ENCODE measurements around the gene ATG7.

The ATG7 gene

DNA sequence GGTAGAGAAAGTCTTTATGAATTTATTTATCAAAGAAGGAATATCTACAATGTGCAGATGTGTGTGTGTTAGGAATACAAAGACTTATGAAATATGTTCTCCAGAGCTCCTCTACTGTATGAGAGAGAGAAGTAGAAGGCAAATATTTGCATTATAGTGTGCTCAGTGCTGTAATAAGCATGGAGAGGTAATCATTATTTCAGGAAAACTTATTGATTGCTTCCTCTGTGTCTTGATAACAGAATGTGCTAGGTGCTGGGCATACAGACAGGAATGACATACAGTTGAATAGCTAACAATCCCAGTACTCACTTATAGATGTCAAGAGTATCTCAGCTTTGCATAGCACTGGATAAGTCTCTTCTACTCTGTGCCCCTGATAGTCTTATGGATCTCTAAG is 30.2 kb downstream of the ATG7 start:
- in situ Hi-C loops (cut with MboI; ENCODE audit: low pct_unique_long_range_greater_than_20kb, low sequenced_read_pairs, unreplicated experiment): no loop called here
- DNase-seq (ENCODE audit: low spot score): no peak
- TF ChIP-seq, protein P1, sequence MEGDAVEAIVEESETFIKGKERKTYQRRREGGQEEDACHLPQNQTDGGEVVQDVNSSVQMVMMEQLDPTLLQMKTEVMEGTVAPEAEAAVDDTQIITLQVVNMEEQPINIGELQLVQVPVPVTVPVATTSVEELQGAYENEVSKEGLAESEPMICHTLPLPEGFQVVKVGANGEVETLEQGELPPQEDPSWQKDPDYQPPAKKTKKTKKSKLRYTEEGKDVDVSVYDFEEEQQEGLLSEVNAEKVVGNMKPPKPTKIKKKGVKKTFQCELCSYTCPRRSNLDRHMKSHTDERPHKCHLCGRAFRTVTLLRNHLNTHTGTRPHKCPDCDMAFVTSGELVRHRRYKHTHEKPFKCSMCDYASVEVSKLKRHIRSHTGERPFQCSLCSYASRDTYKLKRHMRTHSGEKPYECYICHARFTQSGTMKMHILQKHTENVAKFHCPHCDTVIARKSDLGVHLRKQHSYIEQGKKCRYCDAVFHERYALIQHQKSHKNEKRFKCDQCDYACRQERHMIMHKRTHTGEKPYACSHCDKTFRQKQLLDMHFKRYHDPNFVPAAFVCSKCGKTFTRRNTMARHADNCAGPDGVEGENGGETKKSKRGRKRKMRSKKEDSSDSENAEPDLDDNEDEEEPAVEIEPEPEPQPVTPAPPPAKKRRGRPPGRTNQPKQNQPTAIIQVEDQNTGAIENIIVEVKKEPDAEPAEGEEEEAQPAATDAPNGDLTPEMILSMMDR (IDR thresholded peaks at IDR 0.05; ENCODE audit: extremely low read depth, insufficient read depth, missing control alignments): no peak

DNA sequence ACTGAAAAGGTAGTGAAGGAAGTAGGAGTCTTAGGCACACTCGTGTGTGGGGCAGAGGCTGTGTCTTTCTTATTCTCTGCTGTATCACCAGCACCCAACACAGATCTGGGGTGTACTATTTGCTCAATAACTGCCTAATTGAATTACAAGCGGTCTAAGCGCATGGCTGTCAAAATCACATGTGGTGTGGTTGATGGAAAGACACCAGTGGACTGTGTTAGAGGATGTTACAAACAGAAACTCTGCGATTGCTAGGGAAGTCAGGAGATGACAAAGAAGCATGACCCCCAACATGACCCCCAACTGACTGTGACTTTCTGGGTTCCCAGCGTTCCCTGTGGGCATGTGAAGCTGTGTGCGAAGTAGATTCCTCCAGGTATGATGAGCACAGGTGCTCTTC is 32.0 kb downstream of the ATG7 start:
- in situ Hi-C loops (cut with MboI; ENCODE audit: low pct_unique_long_range_greater_than_20kb, low sequenced_read_pairs, unreplicated experiment): no loop called here
- TF ChIP-seq, protein P1 (IDR thresholded peaks at IDR 0.05; ENCODE audit: extremely low read depth, insufficient read depth, missing control alignments): no peak
- no peak for DNase-seq (ENCODE audit: low spot score)

DNA sequence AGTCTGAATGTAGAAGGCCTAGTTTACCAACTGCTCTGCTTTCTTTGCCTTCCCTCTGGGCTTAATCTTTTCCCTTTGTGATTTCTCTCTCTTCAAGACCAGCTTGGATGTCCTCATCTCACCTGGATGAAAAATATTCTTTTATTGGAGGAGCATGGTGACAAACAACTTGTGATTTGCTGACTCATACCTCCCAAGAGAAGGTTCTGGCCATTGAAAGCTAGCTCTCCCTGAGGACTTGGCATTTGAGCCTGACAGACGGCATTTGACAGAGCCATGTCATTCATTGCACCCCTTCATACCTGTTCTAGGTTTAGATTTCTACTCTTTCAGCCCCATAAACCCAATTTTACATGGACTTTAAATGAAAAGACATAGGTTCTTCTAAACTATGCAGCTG is 33.3 kb downstream of the ATG7 start:
- no peak for DNase-seq (ENCODE audit: low spot score)
- in situ Hi-C loops (cut with MboI; ENCODE audit: low pct_unique_long_range_greater_than_20kb, low sequenced_read_pairs, unreplicated experiment): no loop called here
- TF ChIP-seq, protein P1 (IDR thresholded peaks at IDR 0.05; ENCODE audit: extremely low read depth, insufficient read depth, missing control alignments): no peak

DNA sequence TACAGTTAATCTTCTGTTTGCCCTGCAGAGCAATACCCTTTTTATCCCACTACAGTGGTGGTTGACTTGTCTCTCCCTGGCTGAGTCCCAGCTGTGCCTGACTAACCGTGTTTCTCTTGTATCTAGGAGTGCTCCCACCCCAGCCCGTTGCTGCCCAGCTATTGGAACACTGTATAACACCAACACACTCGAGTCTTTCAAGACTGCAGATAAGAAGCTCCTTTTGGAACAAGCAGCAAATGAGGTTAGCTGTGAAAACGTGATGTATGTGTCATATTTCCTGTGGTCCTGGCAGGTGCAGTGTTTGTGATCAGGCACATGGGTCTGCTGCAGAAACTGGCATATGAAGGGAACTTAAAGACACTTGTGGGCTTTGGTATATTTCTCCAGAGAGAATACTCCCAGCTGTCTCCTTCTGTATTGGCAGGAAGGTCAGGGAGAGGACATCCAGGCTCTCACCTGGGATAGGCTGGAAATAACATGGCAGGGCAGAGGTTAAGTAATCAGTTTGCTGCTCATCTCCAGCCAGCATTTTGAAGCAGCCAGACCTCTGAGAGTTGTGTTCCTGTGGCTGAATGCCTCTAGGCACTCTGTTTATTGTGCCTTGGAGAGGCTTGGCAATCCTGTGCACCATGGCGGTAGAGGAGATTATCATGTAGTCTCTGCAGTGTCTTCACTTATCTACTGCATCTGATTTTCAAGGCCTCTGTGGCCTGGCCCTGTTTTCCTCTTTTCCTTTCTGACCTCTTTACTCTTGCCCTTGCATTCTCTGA is 34.8 kb downstream of the ATG7 start:
- TF ChIP-seq, protein P1 (IDR thresholded peaks at IDR 0.05; ENCODE audit: extremely low read depth, insufficient read depth, missing control alignments): no peak
- in situ Hi-C loops (cut with MboI; ENCODE audit: low pct_unique_long_range_greater_than_20kb, low sequenced_read_pairs, unreplicated experiment): no loop called here
- peak; percentile 15 for DNase-seq (ENCODE audit: low spot score)

DNA sequence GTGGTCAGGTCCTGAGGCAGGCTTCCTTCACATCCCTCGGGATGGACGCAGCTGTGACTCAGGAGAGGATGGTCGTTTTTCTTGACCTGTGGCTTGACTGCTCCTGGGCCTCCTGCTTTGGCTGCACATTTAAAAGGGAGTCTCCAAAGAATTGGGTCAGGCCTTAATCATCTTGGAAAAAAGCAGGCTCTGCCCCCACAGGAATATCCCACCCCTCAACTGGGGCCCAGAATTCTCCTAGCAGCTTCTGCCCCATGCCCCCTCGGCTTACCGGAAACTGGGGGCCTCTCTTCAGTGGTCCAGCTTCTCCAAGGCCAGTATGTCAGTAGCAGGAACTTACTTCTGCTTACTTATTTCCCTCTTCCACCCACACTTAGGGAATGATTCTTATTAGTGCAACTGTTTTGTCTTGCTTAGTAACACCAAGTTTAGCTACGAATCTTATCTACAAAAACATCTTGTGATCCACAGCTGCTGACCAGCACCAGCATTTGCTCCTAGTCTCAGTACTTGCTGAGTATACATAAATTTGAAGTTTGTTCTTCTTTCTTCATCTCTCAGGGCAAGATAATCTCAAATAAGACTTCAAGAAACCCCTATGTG is 35.7 kb downstream of the ATG7 start:
- in situ Hi-C loops (cut with MboI; ENCODE audit: low pct_unique_long_range_greater_than_20kb, low sequenced_read_pairs, unreplicated experiment): no loop called here
- DNase-seq (ENCODE audit: low spot score): no peak
- TF ChIP-seq, protein P1 (IDR thresholded peaks at IDR 0.05; ENCODE audit: extremely low read depth, insufficient read depth, missing control alignments): no peak

DNA sequence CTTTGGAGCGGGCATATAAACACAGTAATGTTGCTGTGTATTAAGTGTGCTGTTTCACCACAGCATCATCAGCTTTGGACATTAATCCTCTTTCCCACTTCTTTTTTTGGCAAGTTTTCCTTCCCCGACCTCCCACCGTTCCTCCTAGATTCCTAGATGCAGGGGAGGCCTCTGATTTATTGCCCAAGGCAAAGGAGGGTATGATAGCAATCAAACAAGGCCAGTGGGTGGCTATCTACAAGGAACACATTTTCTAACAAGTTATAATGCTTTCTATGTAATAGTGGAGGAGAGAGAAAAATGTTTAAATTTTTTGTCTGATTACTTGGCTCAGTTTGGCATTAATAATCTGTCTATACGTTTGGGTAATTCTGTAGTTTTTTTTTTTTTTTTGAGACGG is 38.1 kb downstream of the ATG7 start:
- DNase-seq (ENCODE audit: low spot score): no peak
- in situ Hi-C loops (cut with MboI; ENCODE audit: low pct_unique_long_range_greater_than_20kb, low sequenced_read_pairs, unreplicated experiment): no loop called here
- TF ChIP-seq, protein P1 (IDR thresholded peaks at IDR 0.05; ENCODE audit: extremely low read depth, insufficient read depth, missing control alignments): no peak
